H9 (cell line): Measurements from ENCODE around the gene UPB1. TPM values are rescaled to one million over a fixed set of nuclear protein-coding genes. Genes with fewer than 3 reads are reported as not detected.

Source experiments
- DNase-seq: peaks from one replicate; pipeline ENCODE4 v3.0.0-alpha.2; 2017
- H2AFZ ChIP-seq: one replicate; pipeline ENCODE4 v1.6.1; 2013; ENCODE audit warnings: mild to moderate bottlenecking, low read length, control low read depth, moderate library complexity
- H2AK5ac ChIP-seq: 2 replicates; pipeline ENCODE4 v1.6.1; 2013; ENCODE audit warnings: low read length, control low read depth, mixed read lengths; ENCODE audit not compliant: insufficient read length
- H2BK120ac ChIP-seq: one replicate; pipeline ENCODE4 v1.6.1; 2013; ENCODE audit warnings: low read depth, mild to moderate bottlenecking, low read length, control low read depth, inconsistent platforms; ENCODE audit not compliant: poor library complexity, severe bottlenecking
- H2BK12ac ChIP-seq: 2 replicates; pipeline ENCODE4 v1.6.1; 2013; ENCODE audit warnings: low read length, control low read depth, mixed read lengths, low read depth; ENCODE audit not compliant: insufficient read length
- H2BK15ac ChIP-seq: 2 replicates; pipeline ENCODE4 v1.6.1; 2013; ENCODE audit warnings: low read depth, low read length, control low read depth
- H2BK20ac ChIP-seq: one replicate; pipeline ENCODE4 v1.6.1; 2013; ENCODE audit warnings: low read depth, mild to moderate bottlenecking, low read length, control low read depth, inconsistent platforms; ENCODE audit not compliant: poor library complexity, severe bottlenecking
- H2BK5ac ChIP-seq: 2 replicates; pipeline ENCODE4 v1.6.1; 2013; ENCODE audit warnings: low read length, control low read depth, mixed read lengths; ENCODE audit not compliant: insufficient read length
- H3K14ac ChIP-seq: 2 replicates; pipeline ENCODE4 v1.6.1; 2013; ENCODE audit warnings: low read length, control low read depth; ENCODE audit not compliant: insufficient read depth
- H3K18ac ChIP-seq: 2 replicates; pipeline ENCODE4 v1.6.1; 2013; ENCODE audit warnings: low read depth, mild to moderate bottlenecking, mixed read lengths, low read length, control low read depth; ENCODE audit not compliant: insufficient read length
- H3K23ac ChIP-seq: 2 replicates; pipeline ENCODE4 v1.6.1; 2013; ENCODE audit warnings: low read length, control low read depth, mixed read lengths, low read depth; ENCODE audit not compliant: insufficient read length
- H3K23me2 ChIP-seq: 2 replicates; pipeline ENCODE4 v1.6.1; 2013; ENCODE audit warnings: low read depth, mild to moderate bottlenecking, mixed read lengths, low read length, control low read depth; ENCODE audit not compliant: insufficient read length, poor library complexity, severe bottlenecking
- H3K27ac ChIP-seq: 2 replicates; pipeline ENCODE4 v1.5.1; 2013; ENCODE audit warnings: low read length, control low read depth, mixed read lengths, low read depth; ENCODE audit not compliant: insufficient read length
- H3K27me3 ChIP-seq: 2 replicates; pipeline ENCODE4 v1.6.1; 2013; ENCODE audit warnings: low read length, control low read depth, inconsistent platforms; ENCODE audit not compliant: insufficient read depth
- H3K4ac ChIP-seq: 2 replicates; pipeline ENCODE4 v1.6.1; 2013; ENCODE audit warnings: low read depth, mild to moderate bottlenecking, control low read depth, inconsistent platforms, low read length, moderate library complexity
- H3K4me1 ChIP-seq: 2 replicates; pipeline ENCODE4 v1.6.1; 2013; ENCODE audit warnings: low read length, control low read depth, inconsistent platforms; ENCODE audit not compliant: insufficient read depth
- H3K4me2 ChIP-seq: 2 replicates; pipeline ENCODE4 v1.6.1; 2013; ENCODE audit warnings: low read length, control low read depth, mixed read lengths; ENCODE audit not compliant: insufficient read length, insufficient read depth
- H3K56ac ChIP-seq: 2 replicates; pipeline ENCODE4 v1.6.1; 2013; ENCODE audit warnings: low read depth, mild to moderate bottlenecking, mixed read lengths, low read length, control low read depth; ENCODE audit not compliant: insufficient read length
- H3K79me1 ChIP-seq: 2 replicates; pipeline ENCODE4 v1.6.1; 2013; ENCODE audit warnings: low read depth, mild to moderate bottlenecking, moderate library complexity, low read length, control low read depth, inconsistent platforms; ENCODE audit not compliant: insufficient read depth, poor library complexity, severe bottlenecking
- H3K79me2 ChIP-seq: 2 replicates; pipeline ENCODE4 v1.6.1; 2013; ENCODE audit warnings: low read length, control low read depth, inconsistent platforms; ENCODE audit not compliant: insufficient read depth
- H3K9ac ChIP-seq: 2 replicates; pipeline ENCODE4 v1.6.1; 2013; ENCODE audit warnings: low read length, control low read depth, mixed read lengths; ENCODE audit not compliant: insufficient read length; ENCODE audit errors: extremely low read depth
- H3K9me3 ChIP-seq: one replicate; pipeline ENCODE4 v1.6.1; 2013; ENCODE audit warnings: low read depth, low read length, inconsistent platforms; ENCODE audit not compliant: control insufficient read depth
- H3T11ph ChIP-seq: one replicate; pipeline ENCODE4 v1.6.1; 2013; ENCODE audit warnings: mild to moderate bottlenecking, low read length, control low read depth, inconsistent platforms
- H4K20me1 ChIP-seq: one replicate; pipeline ENCODE4 v1.6.1; 2013; ENCODE audit not compliant: control insufficient read depth, insufficient read length, insufficient read depth
- H4K5ac ChIP-seq: 2 replicates; pipeline ENCODE4 v1.6.1; 2013; ENCODE audit warnings: low read depth, mild to moderate bottlenecking, mixed read lengths, low read length, control low read depth; ENCODE audit not compliant: insufficient read length
- H4K8ac ChIP-seq: replicated peaks from 2 replicates; pipeline ENCODE4 v1.6.1; 2013; ENCODE audit warnings: low read length, control low read depth, mixed read lengths, low read depth; ENCODE audit not compliant: insufficient read length
- H4K91ac ChIP-seq: 2 replicates; pipeline ENCODE4 v1.6.1; 2013; ENCODE audit warnings: low read depth, mild to moderate bottlenecking, moderate library complexity, mixed read lengths, low read length, control low read depth; ENCODE audit not compliant: insufficient read length
- H3K27ac Mint-ChIP-seq, 3 experiments: 2 replicates in 2 of 3; 3 replicates in 1 of 3; pipeline ENCODE4 v1.8.0; 2020 to 2021; ENCODE audit warnings: mixed read lengths in 3 of 3, mild to moderate bottlenecking in 1 of 3, moderate library complexity in 1 of 3
- H3K27me3 Mint-ChIP-seq: 2 replicates; pipeline ENCODE4 v1.8.0; 2021; ENCODE audit warnings: low read depth, mild to moderate bottlenecking, moderate library complexity, mixed read lengths
- H3K36me3 Mint-ChIP-seq, 3 experiments: 2 replicates in 2 of 3; 3 replicates in 1 of 3; pipeline ENCODE4 v1.8.0; 2020 to 2021; ENCODE audit warnings: low read depth in 3 of 3, mixed read lengths in 3 of 3; ENCODE audit not compliant: insufficient read depth in 1 of 3
- H3K4me1 Mint-ChIP-seq, 2 experiments: 2 replicates each; pipeline ENCODE4 v1.8.0; 2020; ENCODE audit warnings: mixed read lengths in 2 of 2
- H3K4me3 Mint-ChIP-seq, 2 experiments: 2 replicates in 1 of 2; 3 replicates in 1 of 2; pipeline ENCODE4 v1.8.0; 2020 to 2021; ENCODE audit warnings: mild to moderate bottlenecking in 2 of 2, mixed read lengths in 2 of 2, moderate library complexity in 1 of 2
- H3K9me3 Mint-ChIP-seq, 2 experiments: 2 replicates in 1 of 2; 3 replicates in 1 of 2; pipeline ENCODE4 v1.8.0; 2020; ENCODE audit warnings: mild to moderate bottlenecking in 2 of 2, mixed read lengths in 2 of 2, moderate library complexity in 1 of 2
- WGBS: extraction: QIAGEN DNeasy Blood & Tissue Kit; methylation state at CpG from one replicate; pipeline ENCODE4 v1.1.7; 2013; ENCODE audit warnings: missing lambda C conversion rate, low lambda C conversion rate, mixed read lengths; ENCODE audit not compliant: insufficient read length; ENCODE audit errors: extremely low coverage; 5-methylcytosine and 5-hydroxymethylcytosine counted together
- total RNA-seq: library from RNA; stranded (reverse); gene quantifications from 2 replicates; pipeline ENCODE4 v1.2.1, GENCODE V29; 2021
- TF ChIP-seq, protein P1 (sequence below): fragments of 200-600 bp; sonication (generic); conservative IDR thresholded peaks from 3 replicates; pipeline ENCODE4 v1.8.0; 2021; ENCODE audit warnings: antibody characterized with exemption, mild to moderate bottlenecking

Gene UPB1
- total RNA-seq, 1 experiment from 2014 or later = not detected

DNA sequence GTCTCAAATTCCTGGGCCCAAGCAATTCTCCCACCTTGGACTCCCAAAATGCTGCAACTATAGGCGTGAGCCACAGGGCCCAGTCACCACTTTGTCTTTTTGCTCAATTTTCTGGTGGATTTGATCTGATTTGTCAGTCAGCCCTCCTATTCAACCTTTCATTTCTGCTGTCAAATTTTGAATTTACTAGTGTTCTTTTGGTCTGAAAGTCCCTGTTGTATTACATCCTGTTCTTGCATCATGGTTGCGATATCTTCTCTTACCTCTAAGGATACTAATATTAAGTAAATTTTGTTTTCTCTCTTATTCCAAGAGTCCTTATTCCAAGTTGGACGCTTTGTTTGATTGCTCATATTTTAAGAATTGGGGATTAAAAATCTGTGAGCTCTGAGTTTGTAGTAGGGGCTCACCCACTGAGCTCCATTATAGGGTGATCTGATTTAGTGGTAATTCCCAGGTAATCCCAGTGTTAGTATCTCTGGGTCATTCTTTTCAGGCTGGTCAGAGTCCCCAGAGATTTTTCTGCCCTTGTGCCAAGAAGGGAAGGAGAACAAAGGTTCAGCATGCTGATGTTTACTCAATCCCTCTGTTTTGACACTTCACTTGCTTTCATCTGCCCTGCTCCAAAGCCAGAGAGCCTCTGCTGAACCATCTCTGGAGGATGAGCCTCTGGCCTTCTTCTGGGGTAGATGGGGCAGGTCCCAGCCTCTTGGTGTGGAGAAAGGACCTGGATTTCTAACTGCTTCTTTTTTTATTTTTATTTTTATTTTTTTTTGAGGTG lies 10.0 kb downstream of the UPB1 start:
- WGBS = no CpG with 5 or more reads among the region's 3 CpGs
- no peak overlapping the region for H4K91ac ChIP-seq
- no peak overlapping the region for H2BK15ac ChIP-seq
- H4K20me1 ChIP-seq = no peaks in the 10 kb centered on the region
- no peak overlapping the region for H3K4ac ChIP-seq
- H3K79me2 ChIP-seq = no peaks in the 10 kb centered on the region
- H2BK20ac ChIP-seq = no peak overlapping the region
- H3K4me2 ChIP-seq = no peak overlapping the region
- H3K56ac ChIP-seq = no peak overlapping the region
- Mint-ChIP-seq H3K9me3 (no peaks in the 10 kb centered on the region; a peak in 1 of 5 replicates), H3K4me1 (peaks cover 38 to 46% of the 10 kb centered on the region in 2 experiments), H3K27me3 (peaks cover 6% of the 10 kb centered on the region), H3K36me3 (no peaks in the 10 kb centered on the region), H3K4me3 (no peak overlapping the region), H3K27ac (no peak overlapping the region)
- H3K27me3 ChIP-seq = no peaks in the 10 kb centered on the region
- H3K14ac ChIP-seq = no peak overlapping the region
- H2BK5ac ChIP-seq = no peak overlapping the region
- no peaks in the 10 kb centered on the region for H3K79me1 ChIP-seq
- H2BK120ac ChIP-seq = no peak overlapping the region
- H3K23me2 ChIP-seq = no peaks in the 10 kb centered on the region
- H2BK12ac ChIP-seq = no peak overlapping the region
- H3K9ac ChIP-seq = no peak overlapping the region
- no peak overlapping the region for H2AK5ac ChIP-seq
- TF ChIP-seq, protein P1, sequence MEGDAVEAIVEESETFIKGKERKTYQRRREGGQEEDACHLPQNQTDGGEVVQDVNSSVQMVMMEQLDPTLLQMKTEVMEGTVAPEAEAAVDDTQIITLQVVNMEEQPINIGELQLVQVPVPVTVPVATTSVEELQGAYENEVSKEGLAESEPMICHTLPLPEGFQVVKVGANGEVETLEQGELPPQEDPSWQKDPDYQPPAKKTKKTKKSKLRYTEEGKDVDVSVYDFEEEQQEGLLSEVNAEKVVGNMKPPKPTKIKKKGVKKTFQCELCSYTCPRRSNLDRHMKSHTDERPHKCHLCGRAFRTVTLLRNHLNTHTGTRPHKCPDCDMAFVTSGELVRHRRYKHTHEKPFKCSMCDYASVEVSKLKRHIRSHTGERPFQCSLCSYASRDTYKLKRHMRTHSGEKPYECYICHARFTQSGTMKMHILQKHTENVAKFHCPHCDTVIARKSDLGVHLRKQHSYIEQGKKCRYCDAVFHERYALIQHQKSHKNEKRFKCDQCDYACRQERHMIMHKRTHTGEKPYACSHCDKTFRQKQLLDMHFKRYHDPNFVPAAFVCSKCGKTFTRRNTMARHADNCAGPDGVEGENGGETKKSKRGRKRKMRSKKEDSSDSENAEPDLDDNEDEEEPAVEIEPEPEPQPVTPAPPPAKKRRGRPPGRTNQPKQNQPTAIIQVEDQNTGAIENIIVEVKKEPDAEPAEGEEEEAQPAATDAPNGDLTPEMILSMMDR = no peak
- no peak overlapping the region for H3K27ac ChIP-seq
- no peak for DNase-seq
- no peak overlapping the region for H3K23ac ChIP-seq
- H3T11ph ChIP-seq = no peak overlapping the region
- no peak overlapping the region for H4K8ac ChIP-seq
- H3K9me3 ChIP-seq = no peaks in the 10 kb centered on the region
- no peaks in the 10 kb centered on the region; the same call in 1 of the 2 replicates for H3K4me1 ChIP-seq
- no peak overlapping the region for H2AFZ ChIP-seq
- H4K5ac ChIP-seq = no peak overlapping the region
- H3K18ac ChIP-seq = no peak overlapping the region
